DOHH2 (cell line): Measurements from ENCODE around the gene FOXP4.

Experiments
- H3F3A ChIP-seq: fragments of 200-600 bp; sonication (generic), shearing (Covaris generic); 2 replicates; pipeline ENCODE4 v1.6.0; 2016; ENCODE audit warnings: antibody characterized with exemption, mild to moderate bottlenecking; ENCODE audit not compliant: control insufficient read depth, insufficient read depth
- H3K27ac ChIP-seq: fragments of 200-600 bp; sonication (generic); 2 replicates; pipeline ENCODE4 v1.5.1; 2014; ENCODE audit warnings: low read depth, mild to moderate bottlenecking, low read length, moderate library complexity
- H3K27me3 ChIP-seq: fragments of 200-600 bp; sonication (generic); 2 replicates; pipeline ENCODE4 v1.6.1; 2014; ENCODE audit warnings: mild to moderate bottlenecking, low read length, mixed read lengths; ENCODE audit not compliant: control insufficient read depth
- H3K36me3 ChIP-seq: fragments of 200-600 bp; sonication (generic); 2 replicates; pipeline ENCODE4 v1.6.1; 2014; ENCODE audit warnings: mild to moderate bottlenecking, low read length, moderate library complexity, mixed read lengths; ENCODE audit not compliant: control insufficient read depth
- H3K4me1 ChIP-seq: fragments of 200-600 bp; sonication (generic); 2 replicates; pipeline ENCODE4 v1.6.1; 2014; ENCODE audit warnings: mild to moderate bottlenecking, low read length, mixed read lengths; ENCODE audit not compliant: control insufficient read depth
- H3K4me2 ChIP-seq: fragments of 200-600 bp; sonication (generic); 2 replicates; pipeline ENCODE4 v1.6.0; 2014; ENCODE audit warnings: mild to moderate bottlenecking, low read length, moderate library complexity
- H3K4me3 ChIP-seq: fragments of 200-600 bp; sonication (generic); 2 replicates; pipeline ENCODE4 v1.5.1; 2014; ENCODE audit warnings: mild to moderate bottlenecking, low read length, mixed read lengths
- H3K79me2 ChIP-seq: fragments of 200-600 bp; sonication (generic); 2 replicates; pipeline ENCODE4 v1.6.1; 2014; ENCODE audit warnings: mild to moderate bottlenecking, low read length, mixed read lengths; ENCODE audit not compliant: control insufficient read depth
- H3K9me2 ChIP-seq: fragments of 200-600 bp; sonication (generic); replicated peaks from 2 replicates; pipeline ENCODE4 v1.6.1; 2014; ENCODE audit warnings: mild to moderate bottlenecking, low read length, mixed read lengths; ENCODE audit not compliant: control insufficient read depth
- H3K9me3 ChIP-seq: fragments of 200-600 bp; sonication (generic); 2 replicates; pipeline ENCODE4 v1.6.1; 2014; ENCODE audit warnings: antibody characterized with exemption, low read length, mixed read lengths; ENCODE audit not compliant: control insufficient read depth, insufficient read depth
- H4K20me1 ChIP-seq: fragments of 200-600 bp; sonication (generic); 2 replicates; pipeline ENCODE4 v1.6.0; 2014; ENCODE audit warnings: low read depth, mild to moderate bottlenecking, antibody characterized with exemption, low read length, moderate library complexity; ENCODE audit not compliant: control insufficient read depth, insufficient read depth
- EZH2phosphoT487 ChIP-seq: fragments of 200-600 bp; sonication (generic); IDR thresholded peaks from 2 replicates; pipeline ENCODE4 v1.6.1; 2017; ENCODE audit warnings: borderline replicate concordance, mild to moderate bottlenecking, antibody characterized with exemption, low read length, moderate library complexity, mixed read lengths
- TF ChIP-seq, protein P1 (sequence below): fragments of 200-600 bp; sonication (generic); IDR thresholded peaks from one replicate; pipeline ENCODE4 v1.5.1; 2014; ENCODE audit warnings: antibody characterized with exemption, mild to moderate bottlenecking, low read depth, low read length; ENCODE audit not compliant: poor library complexity, severe bottlenecking

The FOXP4 gene

DNA sequence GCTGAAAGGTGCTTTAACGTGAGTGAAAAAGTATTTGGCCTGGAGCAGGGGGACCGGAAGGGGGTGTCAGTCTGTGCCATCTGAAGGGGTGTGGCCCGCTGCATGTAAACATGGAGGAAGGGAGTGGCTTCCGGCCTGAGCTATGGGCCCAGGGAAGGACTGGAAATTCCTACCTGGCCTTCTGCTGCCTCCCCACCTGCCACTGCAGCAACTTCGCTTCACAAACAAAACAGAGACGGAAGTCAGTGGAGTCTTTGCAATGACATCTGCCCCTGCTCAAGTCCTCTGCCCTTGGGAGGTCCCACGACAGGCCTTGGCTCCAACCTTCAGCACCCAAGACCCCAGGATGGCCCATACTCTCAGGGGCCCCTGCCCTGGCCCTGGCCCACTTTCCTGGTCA lies 28.1 kb upstream of the FOXP4 start:
- no peaks in the 10 kb centered on the region for H3K79me2 ChIP-seq
- H3F3A ChIP-seq: no peaks in the 10 kb centered on the region
- H4K20me1 ChIP-seq: no peaks in the 10 kb centered on the region
- no peaks in the 10 kb centered on the region for H3K4me1 ChIP-seq
- no peak for TF ChIP-seq EZH2phosphoT487
- TF ChIP-seq, protein P1, sequence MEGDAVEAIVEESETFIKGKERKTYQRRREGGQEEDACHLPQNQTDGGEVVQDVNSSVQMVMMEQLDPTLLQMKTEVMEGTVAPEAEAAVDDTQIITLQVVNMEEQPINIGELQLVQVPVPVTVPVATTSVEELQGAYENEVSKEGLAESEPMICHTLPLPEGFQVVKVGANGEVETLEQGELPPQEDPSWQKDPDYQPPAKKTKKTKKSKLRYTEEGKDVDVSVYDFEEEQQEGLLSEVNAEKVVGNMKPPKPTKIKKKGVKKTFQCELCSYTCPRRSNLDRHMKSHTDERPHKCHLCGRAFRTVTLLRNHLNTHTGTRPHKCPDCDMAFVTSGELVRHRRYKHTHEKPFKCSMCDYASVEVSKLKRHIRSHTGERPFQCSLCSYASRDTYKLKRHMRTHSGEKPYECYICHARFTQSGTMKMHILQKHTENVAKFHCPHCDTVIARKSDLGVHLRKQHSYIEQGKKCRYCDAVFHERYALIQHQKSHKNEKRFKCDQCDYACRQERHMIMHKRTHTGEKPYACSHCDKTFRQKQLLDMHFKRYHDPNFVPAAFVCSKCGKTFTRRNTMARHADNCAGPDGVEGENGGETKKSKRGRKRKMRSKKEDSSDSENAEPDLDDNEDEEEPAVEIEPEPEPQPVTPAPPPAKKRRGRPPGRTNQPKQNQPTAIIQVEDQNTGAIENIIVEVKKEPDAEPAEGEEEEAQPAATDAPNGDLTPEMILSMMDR: no peak
- no peak overlapping the region for H3K4me3 ChIP-seq
- H3K9me2 ChIP-seq: no peaks in the 10 kb centered on the region
- H3K36me3 ChIP-seq: no peaks in the 10 kb centered on the region
- H3K27ac ChIP-seq: no peak overlapping the region
- no peaks in the 10 kb centered on the region for H3K9me3 ChIP-seq
- H3K4me2 ChIP-seq: no peak overlapping the region
- H3K27me3 ChIP-seq: peaks cover 13% of the 10 kb centered on the region

DNA sequence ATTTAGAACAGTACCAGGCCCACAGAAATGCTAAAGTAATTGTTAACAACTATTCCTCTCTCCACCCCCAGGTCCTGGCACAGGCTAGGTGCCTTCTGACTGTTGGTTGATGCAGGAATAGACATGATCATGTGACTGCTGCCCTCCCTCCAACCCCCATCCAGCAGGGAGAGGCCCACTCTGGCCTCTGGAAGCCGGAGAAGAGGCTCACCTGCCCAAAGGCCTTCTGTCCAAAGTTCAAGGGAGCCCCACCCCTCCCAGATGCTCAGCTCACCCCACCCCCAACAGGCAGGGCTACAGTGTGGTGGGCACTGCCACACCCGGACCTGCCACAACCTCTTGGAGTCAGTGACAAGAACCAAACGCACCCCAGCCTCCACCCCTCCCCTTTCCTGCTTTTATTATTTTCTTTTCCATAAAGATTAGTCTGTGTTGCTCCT lies 26.9 kb upstream of the FOXP4 start:
- Histone ChIP-seq H4K20me1 (no peaks in the 10 kb centered on the region), H3K9me3 (no peaks in the 10 kb centered on the region), H3K27me3 (peaks cover 12% of the 10 kb centered on the region), H3K4me2 (no peak overlapping the region), H3F3A (no peaks in the 10 kb centered on the region), H3K9me2 (no peaks in the 10 kb centered on the region), H3K4me3 (no peak overlapping the region), H3K4me1 (no peaks in the 10 kb centered on the region), H3K79me2 (no peaks in the 10 kb centered on the region), H3K36me3 (no peaks in the 10 kb centered on the region), H3K27ac (no peak overlapping the region)
- no peak for TF ChIP-seq EZH2phosphoT487
- TF ChIP-seq, protein P1: no peak

DNA sequence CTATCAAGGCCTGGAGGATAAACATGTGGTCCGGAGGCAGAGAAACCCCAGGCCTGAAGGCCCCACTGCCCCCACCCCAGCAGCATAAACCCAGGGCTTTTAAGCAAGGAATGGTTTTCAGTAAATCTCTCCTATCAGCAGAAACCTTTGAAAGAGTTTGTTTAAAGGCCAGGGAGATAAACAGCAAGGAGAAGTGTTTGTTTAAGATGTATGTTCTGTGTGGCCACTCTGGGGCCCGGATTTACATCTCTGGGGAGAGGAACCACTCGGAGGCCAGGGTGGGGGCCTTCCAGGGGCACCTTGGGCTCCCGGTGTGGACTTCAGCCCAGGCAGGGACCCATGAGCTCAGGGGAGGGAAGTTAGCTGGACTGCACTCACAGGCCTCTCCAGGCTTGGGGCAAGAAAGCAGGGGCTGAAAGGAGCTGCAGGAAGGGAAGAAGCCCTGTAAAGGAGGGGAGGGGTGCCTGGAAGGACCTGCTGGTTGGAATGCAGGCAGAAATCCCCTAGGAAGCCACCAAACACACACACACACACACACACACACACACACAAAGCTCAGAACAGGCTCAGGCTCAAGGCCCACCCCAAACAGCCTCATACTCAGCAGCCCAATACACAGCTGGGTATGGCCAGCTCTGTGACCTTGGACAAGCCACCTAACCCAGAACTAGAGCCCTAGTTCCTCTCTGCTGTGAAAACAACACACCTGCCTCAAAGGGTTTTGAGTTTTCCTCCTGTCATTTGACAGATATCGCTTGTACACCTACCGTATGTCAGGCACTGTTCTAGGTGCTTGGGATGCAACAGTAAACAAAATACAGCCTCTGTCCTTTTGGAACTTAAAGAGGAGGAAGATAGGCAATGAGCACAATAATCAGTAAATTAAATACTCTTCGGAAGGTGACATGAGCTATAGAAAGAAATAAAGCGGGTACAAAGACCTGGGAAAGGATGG lies 26.2 kb upstream of the FOXP4 start:
- H3K79me2 ChIP-seq: no peaks in the 10 kb centered on the region
- peaks cover 8% of the 10 kb centered on the region; the same call in 1 of the 2 replicates for H3K27me3 ChIP-seq
- no peaks in the 10 kb centered on the region for H3K36me3 ChIP-seq
- TF ChIP-seq EZH2phosphoT487: no peak
- TF ChIP-seq, protein P1: no peak
- no peak overlapping the region for H3K27ac ChIP-seq
- H3F3A ChIP-seq: no peaks in the 10 kb centered on the region
- H3K4me3 ChIP-seq: no peak overlapping the region
- no peaks in the 10 kb centered on the region for H3K9me2 ChIP-seq
- no peaks in the 10 kb centered on the region for H3K9me3 ChIP-seq
- no peak overlapping the region for H3K4me2 ChIP-seq
- no peaks in the 10 kb centered on the region for H3K4me1 ChIP-seq
- H4K20me1 ChIP-seq: no peaks in the 10 kb centered on the region
